HG02678 (cell line): ENCODE measurements around the gene KCNK1.

ENCODE experiments used
- ATAC-seq: cut with Tn5 transposase; IDR thresholded peaks from one replicate; pipeline ENCODE4 v1.9.1; 2021; ENCODE audit warnings: mild to moderate bottlenecking, moderate library complexity; ENCODE audit not compliant: unreplicated experiment

Gene KCNK1

DNA sequence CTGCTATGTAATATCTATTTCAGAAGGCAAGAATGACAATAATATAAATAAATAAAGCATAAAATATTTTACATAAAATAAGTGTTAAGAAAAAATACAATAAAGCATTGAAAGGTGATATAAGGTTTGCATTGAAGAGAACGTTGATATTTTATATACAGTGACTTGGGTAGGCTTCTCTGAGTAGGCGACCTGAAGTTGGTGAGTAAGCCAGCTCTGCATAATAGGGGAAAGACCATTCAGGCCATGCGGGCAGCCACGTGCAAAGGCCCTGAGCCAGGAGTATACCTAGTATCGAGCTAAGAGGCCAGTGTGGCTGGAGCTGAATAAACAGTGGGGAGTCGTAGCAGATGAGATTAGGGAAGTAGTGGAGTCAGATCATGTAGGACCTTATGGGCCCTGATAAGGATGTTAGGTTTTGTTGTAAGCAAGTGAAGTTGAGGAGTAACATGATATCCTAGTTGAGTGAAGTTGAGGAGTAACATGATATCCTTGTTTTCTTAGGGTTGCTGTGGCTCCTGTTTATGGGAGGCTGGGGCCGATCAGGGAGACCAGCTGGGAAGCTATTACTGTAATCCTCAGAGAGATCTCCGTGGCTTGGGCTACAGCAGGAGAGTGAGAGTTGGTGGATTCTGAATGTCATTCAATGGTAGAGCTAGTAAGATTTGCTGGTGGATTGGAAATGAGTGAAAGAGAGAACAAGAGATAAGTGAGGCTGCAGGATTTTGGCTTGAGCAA lies 22.0 kb downstream of the KCNK1 start:
- no peak for ATAC-seq

GRCh38 chr1:233636503-233636877 lies 22.6 kb downstream of the KCNK1 start:
- no peak for ATAC-seq

DNA sequence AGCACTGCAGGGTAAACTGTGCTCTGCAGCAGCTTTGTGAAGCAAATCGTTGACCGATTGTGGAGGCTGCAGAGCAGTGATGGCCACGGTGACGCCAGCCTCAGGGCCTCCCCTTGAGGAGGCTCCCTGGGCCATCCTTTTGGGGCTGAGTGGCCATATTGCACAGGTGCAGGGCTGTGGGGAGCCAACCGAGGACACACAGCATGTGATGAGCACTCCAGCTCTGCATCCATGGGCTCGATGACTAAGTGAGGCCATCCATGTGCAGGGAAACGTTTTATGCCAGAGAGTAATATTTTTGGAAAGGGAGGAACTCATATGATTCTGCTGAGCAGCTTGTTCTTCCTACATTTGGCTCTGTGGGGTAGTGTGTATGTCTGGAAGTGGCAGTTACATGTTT lies 24.6 kb downstream of the KCNK1 start:
- ATAC-seq: no peak

- no peak for ATAC-seq
Observed at GRCh38 chr1:233639611-233640010, 25.7 kb downstream of the KCNK1 start.

GRCh38 chr1:233640179-233640578 lies 26.3 kb downstream of the KCNK1 start:
- ATAC-seq: no peak

DNA sequence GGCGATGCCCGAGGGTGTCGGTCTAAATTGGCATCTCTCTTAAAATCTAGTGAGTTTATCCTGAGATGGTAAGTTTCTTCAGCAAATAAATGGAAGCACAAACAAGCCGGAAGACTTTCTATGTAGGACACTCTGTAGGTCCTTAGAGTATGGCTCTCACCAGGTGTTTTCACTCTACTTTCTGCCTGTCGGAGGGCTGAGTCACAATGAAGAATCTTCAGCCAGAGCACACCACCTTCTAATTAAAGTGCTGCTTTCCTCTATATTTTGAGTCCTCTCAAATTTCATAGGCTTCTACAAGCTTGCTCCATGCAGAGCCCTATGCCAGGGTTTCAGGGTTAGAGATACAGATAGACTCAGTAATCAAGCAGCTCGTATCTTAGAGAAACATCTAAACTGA lies 27.1 kb downstream of the KCNK1 start:
- no peak for ATAC-seq

DNA sequence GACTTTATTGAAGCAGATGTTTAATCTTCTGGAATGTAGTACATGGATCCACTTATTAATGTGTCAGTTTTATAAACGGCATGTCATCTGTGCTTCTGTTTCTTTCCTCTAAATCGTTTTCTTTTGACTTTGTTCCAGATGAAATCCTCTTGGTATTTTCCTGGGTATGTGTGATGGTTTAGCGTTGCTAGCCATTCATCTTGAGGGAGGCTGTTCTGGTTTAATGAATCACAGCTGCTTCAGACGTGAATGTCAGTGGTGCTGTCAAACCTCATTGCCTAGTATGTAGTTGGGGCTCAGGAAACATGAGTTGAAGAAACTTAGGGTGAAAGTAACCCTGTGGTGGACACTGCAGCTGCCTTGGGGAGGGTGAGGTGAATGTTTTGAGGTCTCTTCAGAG lies 33.2 kb downstream of the KCNK1 start:
- ATAC-seq: no peak

DNA sequence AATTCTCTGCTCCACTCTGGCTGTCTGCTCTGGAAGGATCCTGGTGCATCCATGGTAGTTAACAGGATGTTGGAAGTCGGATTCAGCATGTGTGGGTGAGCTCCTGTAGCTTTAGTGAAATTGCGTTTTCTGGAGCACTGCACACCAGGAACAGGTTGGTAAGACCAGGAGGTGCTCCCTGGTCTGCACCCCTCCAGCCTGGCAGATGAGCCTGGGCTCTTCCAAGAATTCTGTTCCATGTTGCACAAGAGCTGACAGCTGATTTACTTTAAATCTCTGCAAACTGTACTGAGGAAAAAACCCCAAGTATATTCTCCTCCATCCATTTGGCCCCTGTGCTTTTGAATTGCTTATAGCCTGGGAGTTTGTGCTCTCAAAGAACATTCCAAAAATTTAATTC lies 33.7 kb downstream of the KCNK1 start:
- no peak for ATAC-seq

GRCh38 chr1:233651061-233651460 lies 37.2 kb downstream of the KCNK1 start:
- no peak for ATAC-seq

DNA sequence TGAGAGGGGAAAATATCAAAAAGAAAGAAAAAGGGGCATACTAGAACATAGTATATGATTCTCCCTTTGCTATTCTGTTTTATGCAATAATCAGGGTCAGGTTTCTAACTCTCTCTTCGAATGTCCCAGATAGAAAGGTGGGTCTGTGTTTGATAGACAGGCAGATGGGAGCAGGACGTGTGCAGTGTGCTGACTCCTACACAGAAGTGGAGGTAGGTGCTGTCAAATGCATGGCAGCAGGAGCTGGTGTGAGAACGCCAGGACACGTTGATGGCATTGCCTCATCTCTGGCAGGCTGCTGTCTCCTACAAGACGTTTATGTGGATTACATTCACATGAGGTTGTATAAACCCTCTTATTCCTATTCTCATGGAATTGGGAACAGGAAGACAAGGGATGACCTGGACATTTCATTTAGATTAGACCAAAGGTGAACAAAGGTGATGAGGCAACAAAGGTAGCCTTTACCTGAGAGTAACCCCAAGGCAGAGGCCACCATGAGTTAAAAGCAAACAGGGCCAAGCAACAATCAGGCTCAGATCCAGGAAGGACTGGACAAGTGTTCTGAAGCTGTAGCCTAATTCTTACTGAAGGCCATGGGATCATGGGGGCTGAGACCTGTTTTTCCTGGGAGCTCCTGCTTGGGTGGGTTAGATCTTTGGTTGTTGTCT lies 37.8 kb downstream of the KCNK1 start:
- ATAC-seq: no peak

- no peak for ATAC-seq
Observed at GRCh38 chr1:233652526-233652925, 38.6 kb downstream of the KCNK1 start.

GRCh38 chr1:233654658-233655280 lies 40.9 kb downstream of the KCNK1 start:
- ATAC-seq: no peak

GRCh38 chr1:233655301-233655740 lies 41.4 kb downstream of the KCNK1 start:
- ATAC-seq: no peak

- ATAC-seq: no peak
Observed at GRCh38 chr1:233656032-233656635, 42.2 kb downstream of the KCNK1 start.

GRCh38 chr1:233656687-233657086 lies 42.8 kb downstream of the KCNK1 start:
- ATAC-seq: no peak

DNA sequence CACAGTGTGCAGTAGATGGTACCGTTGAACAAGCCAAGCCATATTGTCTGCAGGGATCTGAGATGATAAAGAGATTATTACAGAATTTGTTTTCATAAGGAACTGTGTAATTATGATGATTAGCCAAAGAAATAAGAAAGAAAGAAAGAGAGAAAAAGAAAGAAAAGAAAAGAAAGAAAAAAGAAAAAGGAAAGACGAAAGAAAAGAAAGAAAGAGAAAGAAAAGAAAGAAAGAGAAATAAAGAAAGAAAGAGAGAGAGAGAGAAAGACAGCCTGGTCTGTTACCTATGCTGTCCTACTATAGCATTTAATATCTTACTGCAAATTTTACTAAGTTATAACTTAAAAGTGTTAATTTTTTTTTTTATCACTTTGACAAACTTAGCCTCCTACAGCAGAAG lies 43.6 kb downstream of the KCNK1 start:
- ATAC-seq: no peak

GRCh38 chr1:233659495-233659894 lies 45.6 kb downstream of the KCNK1 start:
- ATAC-seq: no peak

DNA sequence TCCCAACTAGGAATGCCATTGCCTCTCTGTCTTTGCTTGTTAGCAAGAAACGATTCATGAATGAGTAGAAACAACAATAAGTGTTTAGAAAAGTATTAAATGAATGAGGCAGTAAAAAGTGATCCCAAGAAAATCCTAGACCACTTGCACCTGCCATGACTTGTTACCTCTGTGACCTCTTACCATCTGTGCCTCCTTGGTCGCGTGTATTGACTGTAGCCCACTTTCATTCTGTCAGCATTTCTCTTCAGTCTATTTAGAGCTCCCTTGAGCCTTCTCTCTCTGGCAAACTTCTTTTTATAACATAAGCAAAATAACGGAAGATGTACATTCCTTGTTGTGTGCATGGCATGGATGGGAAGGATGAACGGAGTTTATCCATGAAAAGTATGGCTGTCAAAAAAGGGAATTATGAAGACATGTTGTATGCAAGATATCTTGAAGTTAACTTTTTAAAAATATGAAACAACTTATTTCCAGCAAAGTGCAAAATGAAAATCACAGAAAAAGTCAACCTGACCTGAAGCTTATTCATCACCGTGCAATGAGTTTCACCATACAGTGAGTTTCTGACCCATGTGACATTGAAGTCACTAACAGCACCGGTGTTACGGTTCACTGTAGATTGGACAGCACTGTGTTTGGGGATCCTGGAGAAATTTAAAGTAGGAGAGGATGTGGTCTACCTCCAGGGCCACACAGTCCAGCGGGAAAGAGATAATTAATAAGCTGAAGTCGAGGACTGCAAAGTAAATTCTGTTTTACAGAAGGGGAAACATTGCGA lies 47.7 kb downstream of the KCNK1 start:
- ATAC-seq: no peak

DNA sequence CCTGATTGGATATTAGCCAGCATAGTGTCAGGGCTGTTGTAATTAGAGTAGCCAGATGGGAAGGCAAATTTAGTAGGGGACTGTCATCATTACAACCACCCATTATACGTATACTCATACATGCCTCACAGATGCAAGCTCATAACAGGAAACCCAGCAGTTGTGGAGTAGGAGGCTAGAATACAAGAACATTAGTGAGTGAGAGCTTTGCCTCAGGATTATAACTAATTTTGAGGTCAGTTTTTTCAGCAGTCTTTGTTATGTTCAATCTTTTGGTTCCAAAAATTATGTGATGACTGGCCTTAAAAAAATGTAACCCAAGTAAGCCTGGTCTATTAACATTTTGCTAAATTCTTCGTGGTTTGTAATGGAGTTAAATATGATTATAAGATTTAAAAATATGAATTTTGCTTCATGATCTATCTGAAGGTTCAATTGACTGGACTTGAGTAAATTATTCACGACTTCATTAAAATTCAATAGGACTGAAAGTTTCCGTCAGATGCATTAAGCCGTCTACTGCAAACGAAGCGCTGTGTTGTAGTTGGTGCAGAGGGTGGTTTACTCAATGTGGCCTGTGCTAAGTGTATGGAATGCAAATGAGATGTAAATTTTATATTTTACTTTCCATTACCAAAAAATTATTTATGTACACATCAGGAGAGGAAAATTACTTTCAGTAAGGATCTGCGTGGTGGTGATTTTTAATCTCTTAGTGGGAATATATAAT lies 48.8 kb downstream of the KCNK1 start:
- no peak for ATAC-seq

- ATAC-seq: no peak
Observed at GRCh38 chr1:233664253-233664652, 50.3 kb downstream of the KCNK1 start.
